Activated T-helper 2 cell treated with anti-CD3 and anti-CD28 coated beads, Interferon-gamma antibody, Interleukin-2, Interleukin-4, amounts not matched to agents 10 μg/mL and 5 μg/mL and 100 μg/mL, durations not matched to agents 14 hours and 24 hours and 36 hours (primary cell): ENCODE data around the gene IL1RAPL1. TPM values are rescaled to one million over a fixed set of nuclear protein-coding genes. Genes with fewer than 3 reads are reported as not detected.

Experiments used
- DNase-seq: peaks from one replicate; pipeline ENCODE4 v3.0.0; 2021; ENCODE audit warnings: low spot score
- H3K27ac Mint-ChIP-seq: one replicate; pipeline ENCODE4 v1.8.0; 2021; ENCODE audit warnings: mixed read lengths
- H3K27me3 Mint-ChIP-seq: one replicate; pipeline ENCODE4 v1.8.0; 2021; ENCODE audit warnings: low read depth, mixed read lengths
- H3K36me3 Mint-ChIP-seq: one replicate; pipeline ENCODE4 v1.8.0; 2021; ENCODE audit warnings: low read depth, mixed read lengths
- H3K4me1 Mint-ChIP-seq: one replicate; pipeline ENCODE4 v1.8.0; 2021; ENCODE audit warnings: low read depth, mixed read lengths
- H3K4me3 Mint-ChIP-seq: one replicate; pipeline ENCODE4 v1.8.0; 2021; ENCODE audit warnings: low read depth, mild to moderate bottlenecking, moderate library complexity, mixed read lengths
- H3K9me3 Mint-ChIP-seq: one replicate; pipeline ENCODE4 v1.8.0; 2021; ENCODE audit warnings: mixed read lengths
- intact Hi-C: fragments of 100-400 bp; cut with micrococcal nuclease; formaldehyde crosslinking; loops from one replicate; pipeline ENCODE4 v1.15.1; 2023
- total RNA-seq: library from RNA; stranded (reverse); gene quantifications from 2 replicates; pipeline ENCODE4 v1.2.3, GENCODE V29; 2022

Gene IL1RAPL1
- total RNA-seq, 1 donor from 2014 or later: not detected

DNA sequence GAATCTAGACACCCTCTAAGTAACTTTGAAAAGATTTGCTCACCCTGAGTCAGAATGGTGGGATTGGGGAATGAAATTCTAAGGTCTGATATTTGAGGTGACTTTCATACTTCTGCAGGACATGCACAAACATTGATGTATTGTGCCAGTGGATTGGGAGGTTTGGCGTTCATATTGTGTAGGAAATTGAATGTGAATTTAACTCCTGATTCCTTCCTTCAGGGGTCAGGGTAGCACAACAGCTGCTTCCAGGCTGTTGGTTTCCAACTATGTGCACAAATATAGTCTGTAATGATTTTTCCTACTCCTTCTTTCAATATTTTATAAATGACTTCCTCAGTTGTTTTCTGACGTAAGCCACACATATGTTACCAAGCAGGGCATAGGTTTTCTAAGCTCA is 3.1 kb downstream of the IL1RAPL1 start:
- Mint-ChIP-seq H3K36me3 (no peaks in the 10 kb centered on the region), H3K27ac (no peak overlapping the region), H3K4me3 (no peak overlapping the region), H3K27me3 (no peaks in the 10 kb centered on the region), H3K9me3 (no peaks in the 10 kb centered on the region), H3K4me1 (no peaks in the 10 kb centered on the region)
- intact Hi-C loops: no loop called here
- no peak for DNase-seq

DNA sequence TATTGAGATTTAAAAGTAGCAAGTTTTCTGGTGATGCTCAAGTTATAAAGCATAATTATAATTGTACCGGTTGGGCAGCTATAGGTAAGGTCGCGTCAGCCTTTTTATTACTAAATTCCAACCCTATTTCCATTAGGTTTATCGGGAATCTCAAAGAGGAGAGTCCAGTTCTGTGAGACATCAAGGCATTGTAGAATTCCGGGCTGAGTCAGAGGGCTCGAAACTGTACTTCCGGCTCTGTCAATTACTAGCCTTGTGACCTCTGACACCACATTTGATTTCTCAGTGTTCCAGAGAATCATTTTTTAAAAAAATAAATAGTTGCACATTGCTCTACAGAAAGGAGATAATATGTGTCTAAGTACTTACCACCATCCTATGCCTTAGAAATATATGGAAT is 4.3 kb downstream of the IL1RAPL1 start:
- H3K9me3 Mint-ChIP-seq: no peaks in the 10 kb centered on the region
- no peaks in the 10 kb centered on the region for H3K4me1 Mint-ChIP-seq
- no peaks in the 10 kb centered on the region for H3K36me3 Mint-ChIP-seq

DNA sequence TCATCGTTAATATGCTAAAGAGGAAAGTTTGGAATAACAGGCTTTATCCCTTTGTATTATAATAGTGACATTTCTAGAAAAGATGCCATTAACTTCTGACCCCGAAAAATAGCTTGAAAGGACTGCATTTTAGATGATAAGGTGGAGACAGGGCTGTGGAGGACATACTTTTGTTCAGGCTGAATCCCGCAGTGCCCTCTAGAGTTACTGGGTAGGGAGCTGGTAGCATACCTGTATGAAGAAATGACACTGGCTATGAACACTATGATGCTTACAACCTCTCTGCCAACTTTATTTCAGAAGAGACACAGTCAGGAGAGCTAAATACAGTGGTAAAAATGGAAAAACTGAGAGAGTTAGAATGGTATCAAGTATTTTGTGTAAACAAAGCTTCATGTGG is 8.1 kb downstream of the IL1RAPL1 start:
- no peaks in the 10 kb centered on the region for H3K27me3 Mint-ChIP-seq
- no peaks in the 10 kb centered on the region for H3K4me1 Mint-ChIP-seq
- no peak overlapping the region for H3K4me3 Mint-ChIP-seq
- no peak for DNase-seq
- no peak overlapping the region for H3K27ac Mint-ChIP-seq
- no peaks in the 10 kb centered on the region for H3K36me3 Mint-ChIP-seq
- H3K9me3 Mint-ChIP-seq: peaks cover 2% of the 10 kb centered on the region
- intact Hi-C loops: no loop called here

More for the DNA sequence above, 4.3 kb downstream of the IL1RAPL1 start:
- DNase-seq: no peak
- H3K4me3 Mint-ChIP-seq: no peak overlapping the region
- no peak overlapping the region for H3K27ac Mint-ChIP-seq
- no peaks in the 10 kb centered on the region for H3K27me3 Mint-ChIP-seq
- intact Hi-C loops: no loop called here

DNA sequence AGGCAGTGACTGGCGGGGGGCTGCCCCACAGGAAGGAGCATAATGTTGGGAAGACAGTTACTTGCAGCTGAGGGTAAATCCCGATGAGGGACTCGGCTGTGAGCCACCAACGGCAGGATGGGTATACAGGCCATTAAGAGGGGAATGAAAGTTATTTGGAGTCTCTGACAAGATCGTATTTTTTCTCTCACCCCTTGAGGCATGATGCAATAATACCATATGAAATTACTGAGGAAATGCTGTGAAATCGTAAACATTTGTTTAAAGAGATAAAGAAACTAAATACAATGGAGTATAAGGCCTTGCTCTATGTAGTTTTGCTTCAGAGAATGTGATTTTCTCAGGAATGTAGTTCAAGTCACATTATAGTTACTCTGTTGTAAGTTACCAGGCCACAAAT is 12.7 kb downstream of the IL1RAPL1 start:
- H3K27ac Mint-ChIP-seq: no peak overlapping the region
- H3K4me1 Mint-ChIP-seq: no peaks in the 10 kb centered on the region
- peaks cover 5% of the 10 kb centered on the region for H3K9me3 Mint-ChIP-seq
- intact Hi-C loops: no loop called here
- DNase-seq: no peak
- no peak overlapping the region for H3K4me3 Mint-ChIP-seq
- H3K36me3 Mint-ChIP-seq: no peaks in the 10 kb centered on the region
- no peaks in the 10 kb centered on the region for H3K27me3 Mint-ChIP-seq

DNA sequence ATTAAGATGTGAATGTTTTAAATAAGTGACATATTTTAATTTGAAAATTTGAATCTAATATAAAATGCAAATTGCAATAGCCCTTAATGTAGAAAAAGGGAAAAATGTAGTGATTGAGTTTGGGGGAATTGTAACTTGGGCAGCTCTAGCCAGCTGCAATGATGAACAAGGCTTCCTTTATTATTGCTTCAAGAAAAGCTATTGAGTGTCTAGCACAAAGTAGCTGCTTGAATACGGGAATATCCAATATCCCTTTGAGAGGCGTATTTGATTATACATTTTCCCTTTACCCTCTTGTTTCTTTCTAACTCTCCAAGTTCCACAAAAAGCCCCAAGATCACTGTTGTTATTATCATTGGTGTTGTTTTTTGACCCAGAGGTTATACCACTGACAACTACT is 21.8 kb downstream of the IL1RAPL1 start:
- H3K4me3 Mint-ChIP-seq: no peak overlapping the region
- DNase-seq: no peak
- peaks cover 7% of the 10 kb centered on the region for H3K9me3 Mint-ChIP-seq
- H3K27ac Mint-ChIP-seq: no peak overlapping the region
- no peaks in the 10 kb centered on the region for H3K27me3 Mint-ChIP-seq
- intact Hi-C loops: no loop called here
- no peaks in the 10 kb centered on the region for H3K36me3 Mint-ChIP-seq
- no peaks in the 10 kb centered on the region for H3K4me1 Mint-ChIP-seq

DNA sequence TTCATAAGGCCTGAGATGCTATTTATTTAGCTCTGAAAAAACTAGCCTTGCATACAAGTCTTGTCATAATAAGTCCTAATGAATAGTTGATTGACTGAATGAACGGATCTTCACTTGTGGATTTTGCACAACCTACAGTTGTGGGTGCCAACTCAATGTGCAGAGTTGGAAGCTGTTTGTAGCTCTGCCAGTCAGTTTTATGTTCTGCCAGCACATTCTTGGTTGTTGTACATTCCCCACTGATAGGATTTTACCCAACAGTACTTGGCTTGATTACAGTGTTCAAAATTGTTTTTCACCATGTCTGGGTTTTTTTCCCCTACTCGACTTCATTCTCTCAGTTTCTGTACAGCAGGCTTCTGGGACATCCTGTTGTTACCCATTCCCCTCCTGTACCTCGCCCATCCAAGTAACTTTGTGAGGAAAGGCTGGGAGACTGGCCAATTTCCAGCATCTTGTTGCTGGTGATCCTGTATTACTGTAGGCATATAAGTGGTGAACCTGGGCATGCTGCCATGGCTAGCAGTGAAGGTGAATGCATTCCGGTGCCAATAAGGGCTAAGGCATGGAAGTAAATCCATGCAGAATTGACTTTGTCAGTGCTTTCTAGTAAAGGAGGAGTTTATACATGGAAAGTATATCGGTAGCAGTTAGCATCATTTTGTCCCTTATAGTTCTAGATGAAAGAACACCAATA is 22.8 kb downstream of the IL1RAPL1 start:
- no peaks in the 10 kb centered on the region for H3K4me1 Mint-ChIP-seq
- no peak for DNase-seq
- no peaks in the 10 kb centered on the region for H3K27me3 Mint-ChIP-seq
- H3K36me3 Mint-ChIP-seq: no peaks in the 10 kb centered on the region
- H3K27ac Mint-ChIP-seq: no peak overlapping the region
- no peak overlapping the region for H3K4me3 Mint-ChIP-seq
- intact Hi-C loops: no loop called here
- peaks cover 4% of the 10 kb centered on the region for H3K9me3 Mint-ChIP-seq

DNA sequence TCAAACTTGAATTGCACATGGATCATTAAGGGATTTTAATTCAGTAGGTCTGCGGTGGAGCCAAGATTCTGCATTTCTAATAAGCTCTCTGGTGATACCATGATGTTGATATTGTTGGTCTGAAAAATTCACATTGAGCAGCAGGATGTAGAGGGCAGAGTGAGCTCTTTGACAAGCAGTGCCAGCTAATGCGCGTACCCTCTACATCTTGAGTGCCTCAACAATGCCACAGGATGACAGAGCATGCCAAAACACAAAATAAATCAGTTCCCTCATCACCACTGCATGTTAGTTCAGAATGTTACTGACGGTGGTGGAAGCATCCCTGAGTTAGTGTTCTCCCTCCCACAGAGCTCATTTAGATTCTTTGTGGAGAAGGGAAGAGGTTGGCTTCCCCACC is 23.5 kb downstream of the IL1RAPL1 start:
- Mint-ChIP-seq H3K27ac (no peak overlapping the region), H3K4me1 (no peaks in the 10 kb centered on the region), H3K27me3 (no peaks in the 10 kb centered on the region), H3K36me3 (no peaks in the 10 kb centered on the region), H3K9me3 (no peaks in the 10 kb centered on the region), H3K4me3 (no peak overlapping the region)
- intact Hi-C loops: no loop called here
- DNase-seq: no peak

DNA sequence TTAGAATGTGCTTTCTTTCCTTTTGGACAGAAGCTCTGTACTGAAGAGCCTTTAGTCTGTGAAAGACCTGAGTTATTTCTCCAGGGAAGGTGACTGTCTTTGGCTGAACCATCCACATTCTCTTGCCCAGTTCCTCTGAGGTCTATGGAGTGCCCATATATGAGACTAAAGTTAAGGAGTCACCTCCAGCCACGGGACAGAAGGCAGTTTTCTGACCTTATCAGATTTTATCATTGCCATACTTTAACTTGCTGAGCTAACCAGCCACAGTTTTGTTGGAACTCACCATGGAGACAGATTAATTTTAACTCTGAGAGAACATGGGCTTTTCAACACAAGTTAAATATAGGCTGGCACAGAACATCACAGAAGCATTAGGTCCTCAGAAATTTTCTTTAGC is 26.3 kb downstream of the IL1RAPL1 start:
- H3K36me3 Mint-ChIP-seq: no peaks in the 10 kb centered on the region
- H3K4me3 Mint-ChIP-seq: no peak overlapping the region
- no peak for DNase-seq
- intact Hi-C loops: no loop called here
- no peaks in the 10 kb centered on the region for H3K9me3 Mint-ChIP-seq
- no peaks in the 10 kb centered on the region for H3K4me1 Mint-ChIP-seq
- H3K27me3 Mint-ChIP-seq: no peaks in the 10 kb centered on the region
- no peak overlapping the region for H3K27ac Mint-ChIP-seq

DNA sequence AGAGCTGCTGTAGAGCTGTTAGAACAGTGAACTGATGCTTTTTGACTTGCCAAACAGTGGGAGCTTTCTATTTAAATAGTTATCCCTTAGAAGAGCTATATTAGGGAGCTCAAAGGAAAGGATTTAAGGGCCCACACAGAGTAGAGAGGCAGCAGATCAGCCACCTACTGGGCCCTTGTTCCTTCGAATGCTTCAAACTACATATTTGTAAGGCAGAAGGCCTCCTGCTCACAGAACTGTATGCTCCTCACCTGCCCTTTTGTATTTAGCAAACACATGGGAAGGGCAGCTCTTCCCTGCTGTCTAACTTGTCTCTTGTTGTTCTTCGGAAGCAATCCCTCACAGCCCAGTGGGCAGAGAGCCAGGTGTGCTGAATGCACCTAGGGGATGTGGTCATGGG is 38.0 kb downstream of the IL1RAPL1 start:
- H3K27ac Mint-ChIP-seq: no peak overlapping the region
- no peaks in the 10 kb centered on the region for H3K27me3 Mint-ChIP-seq
- no peaks in the 10 kb centered on the region for H3K36me3 Mint-ChIP-seq
- intact Hi-C loops: no loop called here
- H3K4me1 Mint-ChIP-seq: no peaks in the 10 kb centered on the region
- peaks cover 4% of the 10 kb centered on the region for H3K9me3 Mint-ChIP-seq
- H3K4me3 Mint-ChIP-seq: no peak overlapping the region
- DNase-seq: no peak

DNA sequence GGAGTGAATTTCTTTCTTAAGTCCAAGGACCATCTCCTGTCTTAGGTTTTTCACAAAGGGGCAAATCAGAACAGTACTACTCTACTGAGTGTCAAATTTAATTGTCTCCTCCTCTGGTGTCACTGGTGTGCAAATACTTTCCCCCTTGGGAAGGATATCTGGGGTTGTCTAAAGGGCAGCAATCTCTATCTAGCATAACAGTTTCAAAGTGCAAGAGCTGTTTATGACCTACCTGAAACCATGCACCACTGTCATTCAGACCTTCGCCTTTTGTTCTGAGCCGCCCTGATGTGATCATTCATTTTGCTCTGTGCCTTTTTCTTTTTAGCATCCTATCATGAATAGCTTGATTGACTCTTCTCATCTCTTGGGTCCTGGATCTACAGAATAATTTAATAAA is 39.3 kb downstream of the IL1RAPL1 start:
- Mint-ChIP-seq H3K4me3 (no peak overlapping the region), H3K36me3 (no peaks in the 10 kb centered on the region), H3K4me1 (no peaks in the 10 kb centered on the region), H3K27me3 (no peaks in the 10 kb centered on the region), H3K27ac (no peak overlapping the region), H3K9me3 (peaks cover 5% of the 10 kb centered on the region)
- no peak for DNase-seq
- intact Hi-C loops: no loop called here

DNA sequence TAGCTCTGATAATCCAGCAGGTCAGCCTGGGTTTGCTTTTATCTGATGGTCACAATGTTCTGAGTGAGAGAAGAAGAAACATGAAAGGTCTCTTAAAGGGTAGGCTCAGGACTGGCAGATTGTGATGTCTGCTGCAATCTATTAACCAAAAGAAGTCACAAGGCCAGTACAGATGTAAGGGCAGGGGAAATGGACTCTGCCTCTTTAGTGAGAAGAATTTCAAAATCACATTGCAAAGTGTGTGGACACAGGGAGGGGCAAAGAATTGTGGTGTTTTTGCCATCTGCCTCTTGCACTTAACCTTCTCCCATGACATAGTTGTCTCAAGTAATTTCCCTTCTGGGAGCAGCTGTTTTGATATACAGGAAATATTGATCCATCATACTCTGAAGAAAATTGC is 40.9 kb downstream of the IL1RAPL1 start:
- Mint-ChIP-seq H3K27me3 (no peaks in the 10 kb centered on the region), H3K4me1 (no peaks in the 10 kb centered on the region), H3K27ac (no peak overlapping the region), H3K4me3 (no peak overlapping the region), H3K9me3 (peaks cover 9% of the 10 kb centered on the region), H3K36me3 (no peaks in the 10 kb centered on the region)
- intact Hi-C loops: no loop called here
- no peak for DNase-seq

DNA sequence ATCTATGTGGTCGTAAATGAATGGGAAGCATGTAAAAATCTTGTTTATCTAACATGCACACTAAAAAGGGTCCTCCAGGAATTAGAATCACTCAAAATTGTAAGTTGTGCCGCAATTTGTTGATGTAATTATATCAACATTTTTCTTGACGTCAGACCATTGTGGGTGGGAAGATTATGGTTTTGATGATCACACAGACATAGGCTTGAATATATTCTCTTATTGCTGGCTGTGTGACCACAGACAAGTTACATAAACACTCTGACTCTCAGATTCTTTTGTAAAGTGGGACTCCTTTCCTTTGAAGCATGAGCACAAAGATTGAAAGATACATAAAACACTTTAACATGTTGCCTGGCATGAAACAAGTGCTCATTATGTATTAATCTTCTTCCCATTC is 51.5 kb downstream of the IL1RAPL1 start:
- Mint-ChIP-seq H3K36me3 (no peaks in the 10 kb centered on the region), H3K4me1 (no peaks in the 10 kb centered on the region), H3K27me3 (no peaks in the 10 kb centered on the region), H3K4me3 (no peak overlapping the region), H3K27ac (no peak overlapping the region), H3K9me3 (peaks cover 6% of the 10 kb centered on the region)
- intact Hi-C loops: no loop called here
- no peak for DNase-seq

DNA sequence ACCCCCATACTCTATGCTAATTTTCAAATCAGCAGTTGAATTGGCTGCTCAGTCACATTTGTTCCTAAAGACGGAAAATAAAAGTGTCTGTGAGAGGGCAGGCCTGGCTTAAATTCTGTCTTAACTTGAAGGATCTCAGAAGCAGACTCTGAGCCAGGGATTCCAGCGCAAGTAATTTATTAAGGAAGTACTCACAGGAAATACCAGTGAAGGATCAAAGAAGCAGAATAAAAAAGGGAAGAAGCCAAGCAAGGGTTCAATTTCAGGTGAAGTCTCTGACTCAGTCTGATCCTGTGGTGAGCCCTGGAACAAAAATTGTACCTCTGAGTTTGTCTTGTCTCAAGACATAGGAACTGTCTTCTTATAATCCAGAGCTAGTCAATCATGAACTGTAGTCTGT is 52.2 kb downstream of the IL1RAPL1 start:
- no peak for DNase-seq
- no peaks in the 10 kb centered on the region for H3K27me3 Mint-ChIP-seq
- no peaks in the 10 kb centered on the region for H3K4me1 Mint-ChIP-seq
- intact Hi-C loops: no loop called here
- H3K4me3 Mint-ChIP-seq: no peak overlapping the region
- peaks cover 6% of the 10 kb centered on the region for H3K9me3 Mint-ChIP-seq
- no peak overlapping the region for H3K27ac Mint-ChIP-seq
- no peaks in the 10 kb centered on the region for H3K36me3 Mint-ChIP-seq

DNA sequence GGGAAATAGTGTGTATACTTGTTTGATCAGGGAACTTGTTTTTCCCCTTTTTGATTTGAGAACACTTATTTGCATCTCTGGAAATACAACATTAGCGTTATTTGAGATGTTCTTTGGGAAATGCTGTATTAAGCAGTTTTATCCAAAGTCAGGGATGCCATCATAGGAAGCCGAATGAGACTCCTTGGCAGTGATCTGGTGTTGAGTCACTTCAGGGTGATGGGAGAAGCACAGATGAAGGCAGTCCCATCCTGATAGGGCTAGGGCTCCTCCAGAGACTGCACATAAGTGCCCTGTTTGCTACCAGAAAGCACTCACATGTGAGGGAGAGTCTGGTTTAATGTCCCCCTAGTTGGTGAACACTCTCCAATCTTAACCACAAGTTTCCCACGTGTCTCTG is 62.3 kb downstream of the IL1RAPL1 start:
- no peaks in the 10 kb centered on the region for H3K36me3 Mint-ChIP-seq
- no peak overlapping the region for H3K4me3 Mint-ChIP-seq
- no peak overlapping the region for H3K27ac Mint-ChIP-seq
- H3K27me3 Mint-ChIP-seq: no peaks in the 10 kb centered on the region
- H3K9me3 Mint-ChIP-seq: peaks cover 15% of the 10 kb centered on the region
- no peaks in the 10 kb centered on the region for H3K4me1 Mint-ChIP-seq
- no peak for DNase-seq
- intact Hi-C loops: no loop called here
